ENCODE measurements around the gene DENND1A.

DNA sequence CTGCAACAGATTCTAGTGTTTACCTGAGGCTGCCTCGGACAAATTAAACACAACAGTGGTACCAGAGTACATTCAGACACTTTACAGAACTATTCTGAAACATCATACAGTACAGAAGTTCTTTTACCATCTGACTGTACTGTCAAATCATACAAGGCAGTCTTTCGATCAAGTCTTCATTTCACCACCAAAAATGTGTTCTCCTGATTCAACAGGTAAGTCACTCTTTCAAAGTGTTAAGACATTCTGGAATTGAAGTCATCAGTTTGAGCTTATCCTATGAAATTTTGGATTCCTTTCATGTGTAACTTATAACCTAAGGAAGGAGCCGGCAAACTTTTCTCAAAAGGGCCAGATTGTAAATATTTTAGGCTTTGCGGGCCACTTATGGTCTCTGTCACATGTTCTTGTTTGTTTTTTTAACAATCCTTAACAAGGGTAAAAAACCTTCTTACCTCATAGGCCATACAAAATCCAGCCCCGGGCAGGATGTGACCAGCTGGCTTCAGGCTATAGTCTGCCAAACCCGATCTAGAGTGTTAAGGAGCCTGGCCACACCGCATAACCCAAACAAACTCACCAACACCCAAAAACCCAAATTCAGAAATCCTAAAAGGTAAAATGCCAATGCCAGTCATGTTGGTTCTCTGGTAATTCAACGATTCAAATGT, 151.6 kb downstream of the DENND1A start:
- TF ChIP-seq, protein P1, sequence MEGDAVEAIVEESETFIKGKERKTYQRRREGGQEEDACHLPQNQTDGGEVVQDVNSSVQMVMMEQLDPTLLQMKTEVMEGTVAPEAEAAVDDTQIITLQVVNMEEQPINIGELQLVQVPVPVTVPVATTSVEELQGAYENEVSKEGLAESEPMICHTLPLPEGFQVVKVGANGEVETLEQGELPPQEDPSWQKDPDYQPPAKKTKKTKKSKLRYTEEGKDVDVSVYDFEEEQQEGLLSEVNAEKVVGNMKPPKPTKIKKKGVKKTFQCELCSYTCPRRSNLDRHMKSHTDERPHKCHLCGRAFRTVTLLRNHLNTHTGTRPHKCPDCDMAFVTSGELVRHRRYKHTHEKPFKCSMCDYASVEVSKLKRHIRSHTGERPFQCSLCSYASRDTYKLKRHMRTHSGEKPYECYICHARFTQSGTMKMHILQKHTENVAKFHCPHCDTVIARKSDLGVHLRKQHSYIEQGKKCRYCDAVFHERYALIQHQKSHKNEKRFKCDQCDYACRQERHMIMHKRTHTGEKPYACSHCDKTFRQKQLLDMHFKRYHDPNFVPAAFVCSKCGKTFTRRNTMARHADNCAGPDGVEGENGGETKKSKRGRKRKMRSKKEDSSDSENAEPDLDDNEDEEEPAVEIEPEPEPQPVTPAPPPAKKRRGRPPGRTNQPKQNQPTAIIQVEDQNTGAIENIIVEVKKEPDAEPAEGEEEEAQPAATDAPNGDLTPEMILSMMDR (IDR thresholded peaks at IDR 0.05) = no peak
- TF ChIP-seq POLR2AphosphoS5 (IDR thresholded peaks at IDR 0.05) (no peak), POLR2A (IDR thresholded peaks at IDR 0.05) (no peak)
